HepG2 (cell line): ENCODE results near the gene CPN1. TPM values are rescaled to one million over a fixed set of nuclear protein-coding genes. Genes with fewer than 3 reads are reported as not detected.

ENCODE experiments used
- AHR ChIP-seq: IDR thresholded peaks from 2 replicates; pipeline ENCODE4 v1.6.1; 2018; ENCODE audit warnings: missing genetic modification reagents, missing compliant biosample characterization
- DMAP1 ChIP-seq: IDR thresholded peaks from 2 replicates; pipeline ENCODE4 v1.6.1; 2016
- GMEB1 ChIP-seq: sonication (generic); formaldehyde crosslinking; IDR thresholded peaks from 2 replicates; pipeline ENCODE4 v1.5.1; 2020; ENCODE audit warnings: missing genetic modification reagents, mild to moderate bottlenecking, borderline replicate concordance
- MTERF4 ChIP-seq: sonication (generic); formaldehyde crosslinking; IDR thresholded peaks from 2 replicates; pipeline ENCODE4 v1.8.0; 2023; ENCODE audit warnings: mild to moderate bottlenecking, missing genetic modification reagents
- NCOA5 ChIP-seq: sonication (generic); formaldehyde crosslinking; IDR thresholded peaks from 2 replicates; pipeline ENCODE4 v1.4.0; 2020; ENCODE audit warnings: missing genetic modification reagents
- NFAT5 ChIP-seq: sonication (generic); formaldehyde crosslinking; IDR thresholded peaks from 2 replicates; pipeline ENCODE4 v1.4.0; 2020; ENCODE audit warnings: missing genetic modification reagents
- POLR2AphosphoS5 ChIP-seq: IDR thresholded peaks from 2 replicates; pipeline ENCODE4 v1.6.1; 2012; ENCODE audit warnings: low read depth, low read length
- ZBTB49 ChIP-seq: sonication (generic); formaldehyde crosslinking; IDR thresholded peaks from 2 replicates; pipeline ENCODE4 v1.4.0; 2020; ENCODE audit warnings: missing genetic modification reagents, borderline replicate concordance
- polyA plus RNA-seq, 8 experiments: library from polyadenylated mRNA; depleted of rRNA in 3 of 8; stranded (reverse) in 7 of 8; unstranded in 1 of 8; fragments of >200 nt; fragmentation: Illumina TruSeq in 4 of 8; extraction: Trizol in 4 of 8; gene quantifications; 2 replicates each; pipeline versions ENCODE4 v1.2.1 to v1.2.3, GENCODE V29; 2011 to 2016; ENCODE audit warnings: low read depth in 4 of 8, missing spikeins in 1 of 8, mixed read lengths in 1 of 8; ENCODE audit not compliant: insufficient read depth in 1 of 8
- total RNA-seq, 5 experiments: library from RNA; depleted of rRNA; stranded (reverse); fragments of >200 nt; fragmentation: Illumina TruSeq; extraction: Trizol; gene quantifications; 2 replicates each; pipeline ENCODE4 v1.2.3, GENCODE V29; 2016; ENCODE audit warnings: low read depth in 1 of 5
- TF ChIP-seq, protein P1 (sequence below): sonication (generic); formaldehyde crosslinking; IDR thresholded peaks from 2 replicates; pipeline ENCODE4 v1.8.0; 2022; ENCODE audit warnings: mild to moderate bottlenecking, missing genetic modification reagents, moderate library complexity
- TF ChIP-seq, protein P2 (sequence below): sonication (generic); formaldehyde crosslinking; IDR thresholded peaks from 2 replicates; pipeline ENCODE4; 2020; ENCODE audit warnings: missing genetic modification reagents, mild to moderate bottlenecking, borderline replicate concordance
- TF ChIP-seq, protein P3 (sequence below): sonication (generic); formaldehyde crosslinking; IDR thresholded peaks from 2 replicates; pipeline ENCODE4 v1.5.1; 2020; ENCODE audit warnings: missing genetic modification reagents, mild to moderate bottlenecking, borderline replicate concordance

Gene CPN1
- total and polyA plus RNA-seq, 2 of the 13 experiments (the other 11 are each of a cell fraction or from before 2014, with no cell fraction given) = 17.3 to 35.1 TPM

- no peak for TF ChIP-seq ZBTB49 (CRISPR knock-in tag)
- peak; percentile 47; the same call in 1 of the 2 replicates for TF ChIP-seq POLR2AphosphoS5
- TF ChIP-seq, protein P1, sequence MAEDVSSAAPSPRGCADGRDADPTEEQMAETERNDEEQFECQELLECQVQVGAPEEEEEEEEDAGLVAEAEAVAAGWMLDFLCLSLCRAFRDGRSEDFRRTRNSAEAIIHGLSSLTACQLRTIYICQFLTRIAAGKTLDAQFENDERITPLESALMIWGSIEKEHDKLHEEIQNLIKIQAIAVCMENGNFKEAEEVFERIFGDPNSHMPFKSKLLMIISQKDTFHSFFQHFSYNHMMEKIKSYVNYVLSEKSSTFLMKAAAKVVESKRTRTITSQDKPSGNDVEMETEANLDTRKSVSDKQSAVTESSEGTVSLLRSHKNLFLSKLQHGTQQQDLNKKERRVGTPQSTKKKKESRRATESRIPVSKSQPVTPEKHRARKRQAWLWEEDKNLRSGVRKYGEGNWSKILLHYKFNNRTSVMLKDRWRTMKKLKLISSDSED (CRISPR knock-in tag) = no peak
- TF ChIP-seq DMAP1 (CRISPR knock-in tag) = 0 out of 2 replicates have a peak, but pooled peaks have one; percentile 34
- TF ChIP-seq, protein P2, sequence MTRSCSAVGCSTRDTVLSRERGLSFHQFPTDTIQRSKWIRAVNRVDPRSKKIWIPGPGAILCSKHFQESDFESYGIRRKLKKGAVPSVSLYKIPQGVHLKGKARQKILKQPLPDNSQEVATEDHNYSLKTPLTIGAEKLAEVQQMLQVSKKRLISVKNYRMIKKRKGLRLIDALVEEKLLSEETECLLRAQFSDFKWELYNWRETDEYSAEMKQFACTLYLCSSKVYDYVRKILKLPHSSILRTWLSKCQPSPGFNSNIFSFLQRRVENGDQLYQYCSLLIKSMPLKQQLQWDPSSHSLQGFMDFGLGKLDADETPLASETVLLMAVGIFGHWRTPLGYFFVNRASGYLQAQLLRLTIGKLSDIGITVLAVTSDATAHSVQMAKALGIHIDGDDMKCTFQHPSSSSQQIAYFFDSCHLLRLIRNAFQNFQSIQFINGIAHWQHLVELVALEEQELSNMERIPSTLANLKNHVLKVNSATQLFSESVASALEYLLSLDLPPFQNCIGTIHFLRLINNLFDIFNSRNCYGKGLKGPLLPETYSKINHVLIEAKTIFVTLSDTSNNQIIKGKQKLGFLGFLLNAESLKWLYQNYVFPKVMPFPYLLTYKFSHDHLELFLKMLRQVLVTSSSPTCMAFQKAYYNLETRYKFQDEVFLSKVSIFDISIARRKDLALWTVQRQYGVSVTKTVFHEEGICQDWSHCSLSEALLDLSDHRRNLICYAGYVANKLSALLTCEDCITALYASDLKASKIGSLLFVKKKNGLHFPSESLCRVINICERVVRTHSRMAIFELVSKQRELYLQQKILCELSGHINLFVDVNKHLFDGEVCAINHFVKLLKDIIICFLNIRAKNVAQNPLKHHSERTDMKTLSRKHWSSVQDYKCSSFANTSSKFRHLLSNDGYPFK (CRISPR knock-in tag) = no peak
- TF ChIP-seq, protein P3, sequence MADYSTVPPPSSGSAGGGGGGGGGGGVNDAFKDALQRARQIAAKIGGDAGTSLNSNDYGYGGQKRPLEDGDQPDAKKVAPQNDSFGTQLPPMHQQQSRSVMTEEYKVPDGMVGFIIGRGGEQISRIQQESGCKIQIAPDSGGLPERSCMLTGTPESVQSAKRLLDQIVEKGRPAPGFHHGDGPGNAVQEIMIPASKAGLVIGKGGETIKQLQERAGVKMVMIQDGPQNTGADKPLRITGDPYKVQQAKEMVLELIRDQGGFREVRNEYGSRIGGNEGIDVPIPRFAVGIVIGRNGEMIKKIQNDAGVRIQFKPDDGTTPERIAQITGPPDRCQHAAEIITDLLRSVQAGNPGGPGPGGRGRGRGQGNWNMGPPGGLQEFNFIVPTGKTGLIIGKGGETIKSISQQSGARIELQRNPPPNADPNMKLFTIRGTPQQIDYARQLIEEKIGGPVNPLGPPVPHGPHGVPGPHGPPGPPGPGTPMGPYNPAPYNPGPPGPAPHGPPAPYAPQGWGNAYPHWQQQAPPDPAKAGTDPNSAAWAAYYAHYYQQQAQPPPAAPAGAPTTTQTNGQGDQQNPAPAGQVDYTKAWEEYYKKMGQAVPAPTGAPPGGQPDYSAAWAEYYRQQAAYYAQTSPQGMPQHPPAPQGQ (CRISPR knock-in tag) = no peak
- no peak for TF ChIP-seq AHR (CRISPR knock-in tag)
- TF ChIP-seq GMEB1 (CRISPR knock-in tag) = no peak
- TF ChIP-seq NFAT5 (CRISPR knock-in tag) = no peak
- TF ChIP-seq MTERF4 = 0 out of 2 replicates have a peak, but pooled peaks have one; percentile 72
- no peak for TF ChIP-seq NCOA5
Observed at GRCh38 chr10:100038561-100039071, 43.1 kb downstream of the CPN1 start (continued).
